NCI-H526 treated with DMSO at 0.1 percent for 48 hours (cell line): ENCODE measurements around the gene TMEM200B.
"Not testable (repeated sequence)": the region's sequence is repeated elsewhere in the genome, so short reads cannot be mapped to it uniquely, and the experiment has no call there.

Experiments
- DNase-seq: peaks from one replicate; lab custom pipeline; 2025; lab: John Stamatoyannopoulos, UW

TMEM200B gene

DNA sequence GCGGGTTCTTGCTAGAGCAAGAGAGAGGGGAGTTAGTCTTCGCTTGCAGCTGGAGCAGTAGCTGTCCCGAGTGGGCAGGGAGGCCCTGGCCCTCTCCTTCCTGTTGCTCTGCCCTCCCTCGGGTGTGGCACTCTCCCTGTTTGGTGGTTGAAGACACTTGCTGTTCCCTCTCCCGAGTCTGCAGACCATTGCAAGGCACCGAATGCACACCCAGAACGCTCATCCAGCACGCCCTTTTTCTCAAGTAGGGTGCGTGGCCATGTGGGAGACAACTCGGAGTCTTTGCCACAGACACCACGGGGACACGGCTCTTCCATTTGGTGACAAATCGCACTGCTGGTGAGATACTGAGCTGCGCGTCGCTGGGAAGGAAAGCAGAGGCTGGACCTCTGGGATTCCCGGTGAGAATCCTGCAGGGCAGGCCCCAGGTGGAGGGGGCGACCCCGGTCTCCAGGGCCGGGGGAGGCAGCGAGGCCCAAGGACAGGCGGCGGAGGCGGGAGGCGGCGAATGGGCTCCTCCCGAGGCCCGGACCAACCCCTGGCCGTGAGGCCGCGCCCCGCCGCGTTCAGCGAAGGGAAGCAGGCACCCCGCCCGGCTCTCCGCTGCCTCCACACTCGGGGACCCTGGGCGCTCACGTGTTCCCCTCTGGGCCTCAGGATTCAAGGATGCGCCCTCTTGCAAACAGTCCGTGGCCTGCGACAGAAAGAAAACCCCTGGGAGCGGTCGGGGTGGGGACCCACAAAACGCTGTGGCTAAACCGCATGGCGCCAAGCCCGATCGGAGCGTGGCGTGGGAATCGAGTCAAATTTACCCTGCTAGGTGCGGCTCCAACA is 10.4 kb upstream of the TMEM200B start:
- DNase-seq, result no peak

DNA sequence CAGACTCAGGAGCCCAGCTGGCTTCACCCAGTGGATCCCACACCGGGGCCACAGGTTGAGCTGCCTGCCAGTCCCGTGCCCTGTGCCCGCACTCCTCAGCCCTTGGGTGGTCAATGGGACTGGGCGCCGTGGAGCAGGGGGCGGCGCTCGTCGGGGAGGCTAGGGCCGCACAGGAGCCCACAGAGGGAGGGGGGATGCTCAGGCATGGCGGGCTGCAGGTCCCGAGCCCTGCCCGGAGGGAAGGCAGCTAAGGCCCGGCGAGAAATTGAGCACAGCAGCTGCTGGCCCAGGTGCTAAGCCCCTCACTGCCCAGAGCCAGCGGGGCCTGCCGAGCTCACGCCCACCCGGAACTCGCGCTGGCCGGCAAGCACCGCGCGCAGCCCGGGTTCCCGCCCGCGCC is 7.4 kb upstream of the TMEM200B start:
- DNase-seq, result not testable (repeated sequence)

DNA sequence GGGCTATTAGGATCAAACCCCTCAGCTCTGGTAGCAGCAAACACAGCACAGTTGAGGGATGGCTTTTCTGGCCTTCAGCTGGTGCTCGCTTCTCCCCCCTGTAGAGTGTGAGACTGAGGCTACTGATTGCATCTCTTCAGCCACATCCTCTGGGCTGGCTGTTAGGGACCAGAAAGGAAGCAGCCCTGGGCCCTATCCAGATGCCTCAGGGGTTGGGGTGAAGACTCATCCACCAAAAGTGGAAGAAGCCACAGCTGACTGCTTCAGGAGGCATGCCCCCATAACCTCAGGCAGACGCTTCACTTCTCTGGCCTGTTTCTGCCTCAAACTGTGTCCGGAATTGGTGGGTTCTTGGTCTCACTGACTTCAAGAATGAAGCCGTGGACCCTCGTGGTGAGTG is 6.2 kb upstream of the TMEM200B start:
- no peak for DNase-seq

DNA sequence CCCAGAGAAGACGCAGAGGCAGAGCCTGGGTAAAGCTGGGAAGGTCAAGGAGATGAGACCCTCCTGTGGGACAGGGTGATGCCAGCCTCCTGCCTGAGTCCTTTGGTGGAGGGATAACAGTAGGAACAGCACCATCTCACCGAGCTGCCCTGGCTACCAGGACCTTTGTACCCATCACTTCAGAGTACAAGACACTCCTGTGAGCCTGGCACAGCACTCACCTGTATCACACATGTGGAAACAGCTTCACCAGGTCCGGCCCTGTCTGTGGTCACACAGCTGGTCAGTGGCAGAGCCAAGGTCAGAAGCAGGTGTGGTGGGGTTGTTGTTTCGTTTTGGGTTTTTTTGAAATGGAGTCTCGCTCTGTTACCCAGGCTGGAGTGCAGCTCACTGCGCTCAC is 5.0 kb upstream of the TMEM200B start:
- DNase-seq, result no peak

DNA sequence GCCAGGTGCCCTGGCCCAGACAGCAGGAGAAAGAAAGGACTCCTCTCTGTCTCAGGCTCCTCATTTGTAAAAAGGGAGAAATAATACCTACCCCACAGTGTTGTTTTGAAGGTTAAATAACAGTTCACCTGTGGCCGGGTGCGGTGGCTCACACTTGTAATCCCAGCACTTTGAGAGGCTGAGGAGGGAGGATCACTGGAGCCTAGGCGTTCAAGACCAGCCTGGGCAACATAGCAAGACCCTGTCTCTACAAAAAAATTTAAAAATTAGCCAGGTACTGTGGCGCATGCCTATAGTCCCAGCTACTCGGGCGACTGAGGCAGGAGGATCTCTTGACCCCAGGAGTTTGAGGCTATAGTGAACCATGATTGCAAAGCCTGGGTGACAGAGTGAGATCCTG is 2.5 kb upstream of the TMEM200B start:
- DNase-seq, result no peak

DNA sequence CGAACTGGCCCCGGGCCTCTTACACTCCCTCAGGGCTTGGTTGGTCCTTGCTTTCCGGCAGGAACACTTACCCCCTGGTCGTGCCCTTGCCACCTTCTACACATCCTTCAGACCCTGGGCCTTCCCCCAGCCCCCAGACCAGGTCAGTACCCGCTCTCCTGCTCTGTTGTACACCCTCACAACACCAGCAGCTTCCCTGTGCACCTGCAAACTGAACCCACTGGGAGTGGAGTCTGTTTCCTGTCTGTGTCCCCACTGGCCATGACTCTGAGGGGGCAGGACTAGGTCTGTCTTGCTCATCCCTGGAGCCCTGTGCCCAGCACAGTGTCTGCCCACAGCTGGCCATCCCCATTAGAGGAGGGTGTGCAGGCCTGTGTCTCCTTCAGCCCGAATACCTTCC is 2.1 kb upstream of the TMEM200B start:
- DNase-seq, result no peak

DNA sequence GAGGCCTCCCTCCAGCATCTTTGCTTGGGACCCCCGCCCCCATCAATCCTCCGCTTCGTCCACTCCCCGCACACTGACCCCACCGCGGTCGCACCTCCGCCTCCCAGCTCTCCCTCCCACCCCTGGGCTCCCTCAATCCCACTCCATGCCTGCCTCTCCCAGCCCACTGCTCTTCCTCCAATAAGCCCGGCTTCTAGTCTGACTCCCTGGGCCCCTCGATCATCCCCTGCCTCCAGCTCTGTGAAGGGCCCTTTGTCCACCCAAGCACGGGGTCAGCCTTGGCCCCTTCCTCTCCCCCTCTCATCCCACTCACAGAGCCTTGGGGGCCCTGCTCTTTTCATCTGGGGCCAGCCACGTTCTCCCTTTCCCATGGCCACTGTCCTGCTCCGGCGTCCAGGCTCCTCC is 1.5 kb upstream of the TMEM200B start:
- DNase-seq, result no peak

DNA sequence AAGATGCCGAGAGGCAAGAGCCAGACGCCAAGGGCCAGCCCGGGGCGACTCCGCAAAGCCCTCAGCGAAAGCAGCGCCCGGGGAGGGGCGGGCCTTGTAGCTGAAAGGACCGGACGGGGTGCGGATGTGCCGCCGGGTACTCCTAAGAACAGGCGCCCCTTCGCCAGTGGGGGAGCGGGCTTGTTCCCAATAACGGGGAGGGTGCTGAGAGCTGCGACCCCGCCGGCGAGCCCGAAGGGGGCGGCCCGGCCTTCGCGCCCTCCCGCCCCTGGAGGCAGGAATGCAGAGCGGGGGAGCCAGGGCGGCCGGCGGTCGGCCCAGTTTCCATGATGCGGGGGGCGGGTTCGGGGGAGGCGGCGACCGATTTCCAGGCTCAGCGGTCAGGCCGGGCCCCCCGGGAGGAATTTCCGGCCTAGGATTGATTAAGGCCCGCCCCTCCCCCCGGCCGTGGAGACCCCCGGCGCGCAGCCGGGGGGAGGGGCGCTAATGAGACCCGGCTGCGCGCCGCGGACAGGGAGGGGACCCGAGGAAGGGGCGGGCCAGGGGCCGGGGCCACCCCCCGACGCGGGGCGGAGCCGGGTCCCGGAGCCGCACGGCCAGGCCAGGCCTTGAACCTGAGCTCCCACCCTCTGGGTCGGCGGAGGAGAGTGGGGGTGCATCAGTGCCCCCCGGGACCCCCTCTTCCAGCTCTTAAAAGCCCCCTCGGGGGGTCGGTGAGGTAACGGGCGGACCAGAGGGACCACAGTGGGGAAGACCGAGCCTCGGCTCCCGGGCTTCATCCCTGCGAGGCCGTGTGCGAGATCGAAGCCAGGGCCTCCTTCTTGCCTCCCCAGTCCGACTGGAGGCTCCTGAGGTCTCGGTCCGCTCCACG is 898 bp upstream of the TMEM200B start:
- DNase-seq, result no peak

DNA sequence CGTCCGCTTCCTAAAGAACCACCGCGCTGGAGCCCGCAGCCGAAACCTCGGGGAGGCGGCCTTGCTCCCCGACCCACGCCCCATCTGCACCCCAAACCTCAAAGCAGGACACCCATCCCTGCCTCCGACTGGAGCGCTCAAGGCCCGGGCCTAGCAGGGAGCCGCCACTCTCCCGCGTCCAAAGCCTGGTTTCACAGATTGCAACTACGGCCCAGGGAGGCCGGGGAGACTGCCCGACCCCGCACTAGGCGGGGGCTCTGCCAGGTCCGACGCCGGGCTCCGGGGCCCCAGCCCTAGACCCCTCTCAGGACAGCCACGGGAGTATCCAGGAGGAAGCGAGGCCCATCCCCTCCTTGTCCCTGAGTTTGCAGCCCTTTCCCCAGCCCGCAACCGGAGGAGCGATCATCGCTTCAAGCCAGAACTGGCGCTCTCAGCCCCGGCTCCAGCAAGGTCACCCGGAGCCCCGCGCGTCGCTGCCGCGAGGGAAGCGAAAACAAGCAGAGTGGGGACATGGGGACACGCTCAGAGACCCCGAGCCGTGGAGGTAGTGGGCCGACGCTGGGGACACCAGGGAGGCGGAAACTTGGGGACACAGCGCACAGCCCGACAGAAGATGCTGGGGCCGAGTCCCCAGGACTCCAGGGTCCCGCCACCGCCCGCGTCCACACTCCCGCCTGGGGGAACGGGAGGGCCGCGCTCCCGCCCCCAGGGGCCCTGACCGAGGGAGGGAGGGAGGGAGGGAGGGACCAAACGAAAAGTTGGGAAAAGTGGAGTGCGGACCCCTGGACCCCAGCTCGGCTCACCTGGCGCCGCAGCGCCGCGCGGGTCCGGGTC is 433 bp downstream of the TMEM200B start:
- DNase-seq, result no peak

DNA sequence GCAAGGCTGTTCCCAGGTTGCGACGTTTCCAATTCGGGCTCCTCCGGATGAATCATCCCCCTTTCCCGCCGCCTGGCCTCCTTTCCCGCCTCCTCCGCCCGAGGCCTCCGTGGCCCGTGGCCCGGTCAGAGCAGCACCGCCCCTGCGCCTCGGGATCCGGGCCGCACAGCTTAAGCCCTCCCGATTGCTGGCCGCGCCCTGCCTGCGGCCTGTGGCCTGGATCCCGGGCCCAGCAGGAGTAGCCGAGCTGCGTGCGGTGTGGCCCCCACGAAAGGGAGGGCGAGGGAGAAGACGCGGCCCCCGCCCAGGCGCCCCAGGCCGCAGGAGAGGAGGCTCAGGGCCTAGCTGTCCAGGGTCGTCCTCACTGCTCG is 1.0 kb downstream of the TMEM200B start:
- no peak for DNase-seq

DNA sequence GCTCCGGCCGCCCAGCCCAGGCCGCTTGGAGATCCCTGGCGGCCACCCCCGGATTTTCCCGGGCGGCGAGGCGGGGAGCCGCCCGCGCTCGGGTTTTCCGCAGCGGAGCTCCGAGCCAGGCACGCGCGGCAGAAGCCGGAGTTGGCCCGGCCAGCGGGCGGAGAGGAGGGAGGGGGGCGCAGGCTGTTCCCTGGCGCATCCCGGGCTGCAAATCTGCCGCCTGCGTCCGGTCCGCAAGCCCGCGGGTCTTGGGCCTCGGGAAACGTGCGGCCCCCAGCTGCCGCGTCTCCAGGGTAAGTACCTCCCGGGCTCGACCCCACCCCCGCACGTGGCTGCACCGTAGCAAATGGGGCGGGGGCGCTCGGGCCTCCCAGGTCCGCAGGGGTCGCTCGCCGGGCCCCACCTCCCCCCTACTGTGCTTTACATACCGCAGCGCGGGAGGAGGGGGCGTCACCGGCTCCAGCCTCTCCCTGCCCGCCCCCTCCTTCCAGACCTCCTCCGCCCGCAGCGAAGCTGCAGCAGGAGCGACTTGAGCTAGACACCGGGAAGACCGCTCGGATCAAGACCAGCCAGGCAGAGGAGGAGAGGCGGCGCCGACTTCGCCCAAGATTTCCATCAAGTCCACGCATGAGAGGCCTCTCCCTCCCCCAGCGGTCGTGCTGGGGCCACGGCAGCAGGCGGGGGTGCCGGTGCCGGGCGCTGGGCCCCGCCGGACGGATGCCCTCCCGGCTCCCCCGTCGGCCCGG is 1.6 kb downstream of the TMEM200B start:
- no peak for DNase-seq

DNA sequence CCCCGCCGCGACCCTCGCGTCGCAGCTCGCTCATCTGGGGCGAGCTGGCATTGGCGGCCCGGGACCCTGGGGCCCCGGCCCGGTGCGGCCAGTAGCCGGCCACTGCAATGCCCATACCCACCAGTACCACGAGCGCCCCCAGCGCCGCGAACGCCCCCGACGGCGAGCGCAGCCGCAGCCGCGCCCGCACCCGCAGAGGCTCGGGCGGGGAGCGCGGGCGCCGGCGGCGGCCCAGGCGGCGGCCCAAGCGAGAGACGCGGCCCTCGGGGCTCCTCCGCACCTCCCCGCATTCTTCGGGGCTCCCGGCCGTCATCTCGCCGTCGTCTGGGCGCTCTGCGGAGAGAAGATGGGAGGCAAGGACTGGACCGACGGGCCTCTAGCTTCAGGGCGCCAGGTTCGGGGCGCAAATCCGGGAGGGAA is 2.2 kb downstream of the TMEM200B start:
- no peak for DNase-seq

DNA sequence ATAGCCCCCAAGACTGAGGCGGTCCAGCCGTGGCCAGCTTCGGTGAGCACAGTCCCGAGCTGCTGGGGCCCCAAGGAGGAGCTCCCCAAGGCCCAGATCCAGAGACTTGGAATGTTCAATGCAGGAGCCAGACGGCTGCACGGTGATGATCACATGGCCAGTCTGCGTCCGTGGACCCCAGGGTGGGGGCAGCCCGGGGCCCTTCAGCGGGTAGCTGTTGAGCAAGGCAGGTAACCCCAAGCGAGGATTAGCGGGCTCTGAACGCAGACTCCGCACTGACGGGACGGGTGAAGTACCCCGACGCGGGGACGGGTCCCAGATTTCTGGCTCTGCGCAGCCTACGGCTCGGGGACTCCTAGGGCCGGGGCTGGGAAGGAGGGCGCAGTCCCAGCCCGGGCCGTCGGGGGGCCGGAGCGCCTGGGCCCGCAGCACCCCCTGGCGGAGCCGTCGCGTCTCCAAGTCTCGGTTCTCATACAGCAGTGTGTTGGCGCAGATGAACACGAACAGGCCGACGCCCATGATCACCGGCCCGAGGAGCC is 2.7 kb downstream of the TMEM200B start:
- no peak for DNase-seq

DNA sequence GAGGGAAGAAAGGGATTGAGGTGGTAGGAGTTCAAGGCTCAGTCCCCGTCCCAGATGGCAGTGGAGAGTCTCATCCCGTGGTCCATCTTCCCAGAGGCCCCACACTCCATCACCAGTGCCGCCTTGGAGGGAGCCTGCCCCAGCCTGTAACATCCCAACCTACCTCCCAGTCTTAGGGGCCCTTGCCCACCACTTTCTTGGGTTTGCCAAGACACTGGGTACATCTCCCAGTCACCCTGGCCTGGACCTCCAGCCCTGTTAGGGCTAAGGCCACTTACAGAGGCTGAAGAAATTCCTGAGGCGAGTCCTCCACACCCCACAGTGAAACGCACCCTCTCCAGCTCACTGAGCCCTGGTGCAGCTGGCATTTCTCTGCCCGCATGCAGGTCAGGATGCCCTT is 3.3 kb downstream of the TMEM200B start:
- DNase-seq, result no peak

DNA sequence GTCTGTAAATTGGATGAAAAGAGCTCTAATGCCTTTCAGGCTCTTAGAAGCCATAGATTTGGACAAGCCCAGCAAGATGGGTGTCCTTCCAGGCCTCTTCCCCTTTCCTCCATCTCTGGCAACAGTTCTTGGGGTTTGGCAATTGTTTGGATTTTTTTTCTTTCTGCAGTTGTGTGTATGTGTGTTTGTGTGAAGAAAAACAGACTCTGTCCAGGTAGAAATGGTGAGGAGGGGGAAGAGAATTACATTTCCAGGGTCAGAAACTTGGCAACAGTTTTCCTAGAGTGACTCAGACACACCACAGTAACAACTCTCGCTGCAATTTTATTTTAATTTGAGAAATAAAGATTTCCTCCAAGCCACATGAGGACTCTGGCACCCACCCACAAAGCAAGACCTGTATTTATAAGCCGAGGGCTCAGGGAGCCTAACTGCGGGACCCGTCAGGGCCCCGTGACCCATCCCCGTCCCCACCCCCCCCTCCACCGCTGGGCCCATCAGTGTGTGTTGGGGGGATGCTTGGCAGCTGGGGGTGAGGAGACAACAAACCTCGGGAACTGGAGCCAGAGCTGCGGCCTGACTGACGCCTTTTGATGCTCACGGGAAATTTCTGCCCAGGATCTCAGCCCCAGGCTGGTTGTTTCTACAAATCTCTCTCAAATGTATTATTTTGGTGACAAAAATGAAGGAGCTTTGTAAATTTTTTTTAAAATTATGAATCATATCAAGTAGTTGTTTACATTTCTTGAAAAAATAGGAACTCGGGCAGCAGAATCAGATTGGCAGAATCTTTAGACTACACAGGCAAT is 4.4 kb downstream of the TMEM200B start:
- no peak for DNase-seq

DNA sequence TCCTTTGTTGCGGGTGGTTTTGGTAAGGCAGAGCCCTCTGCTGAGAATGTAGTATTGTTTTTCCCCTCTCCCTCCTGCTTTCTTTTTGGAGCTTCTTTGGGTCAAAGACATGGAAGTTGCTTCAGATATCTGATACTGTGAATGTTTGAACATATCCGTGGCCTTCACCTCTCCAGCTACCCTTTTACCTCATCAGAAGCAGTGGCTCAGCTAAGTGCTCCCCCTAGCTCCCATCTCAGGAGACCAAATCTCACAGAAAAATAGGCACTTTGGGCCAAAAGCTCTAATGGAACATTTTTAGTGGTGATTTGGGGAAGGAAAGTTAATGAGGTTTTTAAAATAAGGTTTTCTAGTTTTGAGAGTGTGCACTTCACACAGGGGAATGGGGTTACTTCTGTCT is 6.3 kb downstream of the TMEM200B start:
- DNase-seq, result no peak

DNA sequence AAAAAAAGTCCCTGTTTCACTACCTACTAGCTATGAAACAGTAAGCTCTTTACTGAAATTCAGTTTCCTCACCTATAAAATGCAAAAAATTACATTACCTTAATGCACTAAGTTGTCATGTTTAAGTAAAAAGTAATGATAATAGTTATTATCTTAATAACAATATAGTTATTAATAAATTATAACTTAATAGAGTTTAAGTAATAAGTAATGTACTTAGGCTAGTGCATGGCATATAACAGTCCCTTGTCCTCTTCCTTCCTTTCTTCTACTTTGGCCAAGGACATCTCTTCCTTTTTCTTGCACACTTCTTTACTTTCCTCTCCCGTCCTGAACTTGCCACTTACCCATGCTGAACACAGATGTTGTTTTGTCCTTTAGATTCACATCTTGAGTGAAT is 9.0 kb downstream of the TMEM200B start:
- DNase-seq, result no peak

DNA sequence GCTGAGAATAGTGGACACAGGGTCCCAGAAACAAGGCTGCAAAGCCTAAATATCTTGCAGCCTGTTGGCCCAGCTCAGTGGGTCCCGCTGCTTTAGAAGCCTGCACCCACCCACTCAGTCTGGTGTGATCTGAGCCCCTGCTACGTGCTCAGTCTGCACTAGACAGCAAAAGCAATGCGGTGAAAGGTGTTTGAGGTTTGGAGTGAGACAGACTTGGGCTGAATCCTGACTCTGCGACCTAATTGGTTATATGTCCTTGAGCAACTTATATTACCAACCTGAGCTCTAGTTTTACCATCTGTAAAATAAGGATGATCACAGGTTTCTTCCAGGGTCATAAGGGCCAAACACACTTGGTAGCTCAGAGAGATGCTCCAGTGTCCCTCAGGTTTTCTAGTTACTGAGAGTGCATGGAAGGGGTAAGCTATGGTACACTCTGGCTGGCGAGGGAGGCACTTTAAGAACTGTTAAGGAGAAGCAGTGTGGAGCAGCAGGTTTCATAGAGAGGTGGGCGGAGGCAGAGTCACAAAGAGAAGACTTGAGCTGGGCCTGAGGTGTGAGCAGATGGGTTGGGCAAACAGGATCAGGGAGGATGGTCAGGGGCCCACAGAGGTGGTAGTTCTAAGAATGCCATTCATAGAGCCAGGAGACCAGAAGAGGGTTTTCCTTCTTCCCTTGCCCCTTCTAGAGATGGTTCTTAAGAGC is 10.1 kb downstream of the TMEM200B start:
- DNase-seq, result no peak

DNA sequence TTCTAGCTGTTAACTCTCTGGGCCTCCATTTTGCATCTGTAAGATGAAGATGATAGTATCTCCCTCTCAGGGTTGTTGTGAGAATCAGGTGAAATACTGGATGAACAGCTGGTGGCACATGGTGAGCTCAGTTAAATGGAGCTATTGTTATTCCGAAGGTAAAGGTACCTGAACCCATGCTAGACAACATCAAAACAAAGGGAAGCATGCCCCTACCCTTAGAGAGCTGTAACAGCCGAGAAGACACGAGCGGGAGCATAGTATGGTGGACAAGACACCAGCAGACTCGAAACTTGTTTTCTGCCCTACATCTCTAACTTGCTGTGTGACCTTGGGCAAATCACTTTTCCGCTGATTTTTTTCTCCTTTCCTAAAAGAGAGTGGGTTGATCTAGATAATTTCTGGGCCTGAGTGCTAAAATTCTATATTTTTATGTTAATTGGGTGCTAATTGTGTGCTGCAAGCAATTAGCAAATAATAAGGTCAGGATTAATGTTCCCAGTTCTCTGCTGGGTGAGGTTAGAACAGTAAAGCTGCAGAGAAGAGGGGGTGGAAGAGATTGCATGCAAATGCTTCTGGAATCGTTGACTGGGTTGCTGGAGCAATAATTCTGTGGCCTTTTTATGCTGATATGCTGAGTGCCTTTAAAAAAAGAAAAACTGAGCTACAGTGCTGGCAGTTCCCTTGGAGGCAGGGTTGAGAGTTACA is 10.8 kb downstream of the TMEM200B start:
- DNase-seq, result no peak
